GM20431 (cell line): ENCODE measurements around the gene RARB.

ENCODE experiments used
- in situ Hi-C: fragments of 300-500 bp; cut with MseI, MboI; formaldehyde crosslinking; loops from one replicate; pipeline ENCODE4 v1.15.0; 2020; ENCODE audit warnings: low sequenced_read_pairs; ENCODE audit not compliant: unreplicated experiment

Gene RARB

GRCh38 chr3:25420885-25421284 lies 7.2 kb upstream of the RARB start:
- in situ Hi-C loops = no loop called here

- in situ Hi-C loops = no loop called here
Measured at GRCh38 chr3:25421747-25422146, 6.3 kb upstream of the RARB start.

- in situ Hi-C loops = no loop called here
Measured at GRCh38 chr3:25423780-25424588, 4.1 kb upstream of the RARB start.

- in situ Hi-C loops = no loop called here
Measured at GRCh38 chr3:25424614-25425013, 3.4 kb upstream of the RARB start.

GRCh38 chr3:25426408-25426807 lies 1.7 kb upstream of the RARB start:
- in situ Hi-C loops = no loop called here

- in situ Hi-C loops = no loop called here
Measured at GRCh38 chr3:25427155-25427554, 908 bp upstream of the RARB start.

GRCh38 chr3:25427563-25427941 lies 511 bp upstream of the RARB start:
- in situ Hi-C loops = no loop called here

GRCh38 chr3:25428789-25429335 lies 799 bp downstream of the RARB start:
- in situ Hi-C loops = no loop called here

GRCh38 chr3:25429361-25430286 lies 1.6 kb downstream of the RARB start:
- in situ Hi-C loops = no loop called here

- in situ Hi-C loops = no loop called here
Measured at GRCh38 chr3:25430287-25430934, 2.3 kb downstream of the RARB start.

- in situ Hi-C loops = no loop called here
Measured at GRCh38 chr3:25430935-25431770, 3.1 kb downstream of the RARB start.

GRCh38 chr3:25432176-25432720 lies 4.2 kb downstream of the RARB start:
- in situ Hi-C loops = no loop called here

- in situ Hi-C loops = no loop called here
Measured at GRCh38 chr3:25433106-25433505, 5.0 kb downstream of the RARB start.

- in situ Hi-C loops = no loop called here
Measured at GRCh38 chr3:25433868-25434267, 5.8 kb downstream of the RARB start.

GRCh38 chr3:25437953-25438352 lies 9.9 kb downstream of the RARB start:
- in situ Hi-C loops = no loop called here

GRCh38 chr3:25438791-25439555 lies 10.9 kb downstream of the RARB start:
- in situ Hi-C loops = no loop called here

- in situ Hi-C loops = no loop called here
Measured at GRCh38 chr3:25441234-25441856, 13.3 kb downstream of the RARB start.

- in situ Hi-C loops = no loop called here
Measured at GRCh38 chr3:25442486-25442885, 14.4 kb downstream of the RARB start.
